Right lobe of liver (tissue), 6 donors: ENCODE data around the gene ALK. TPM values are rescaled to one million over a fixed set of nuclear protein-coding genes. Genes with fewer than 3 reads are reported as not detected.

Source experiments
- ATAC-seq, 4 donors: fragments of 200-7000 bp; cut with Tn5 transposase; one replicate each; pipeline ENCODE4 v1.9.1; 2020; ENCODE audit warnings: mild to moderate bottlenecking in 4 of 4, moderate library complexity in 4 of 4
- DNase-seq, 3 donors: peaks; one replicate each; pipeline ENCODE4 v3.0.0-alpha.2; 2020
- H3K27ac ChIP-seq, 3 donors: fragments of 200-600 bp; one replicate each; pipeline ENCODE4 v1.8.0; 2022
- H3K27me3 ChIP-seq, 2 donors: fragments of 200-600 bp; one replicate each; pipeline ENCODE4 v1.8.0; 2022
- H3K36me3 ChIP-seq, 4 donors: fragments of 200-600 bp; sonication (generic) in 1 of 4; one replicate each; pipeline versions ENCODE4 v1.5.1 to v1.8.0; 2017 to 2022; ENCODE audit warnings: control low read depth in 1 of 4
- H3K4me1 ChIP-seq, 4 donors: fragments of 200-600 bp; sonication (generic) in 1 of 4; one replicate each; pipeline versions ENCODE4 v1.5.1 to v1.8.0; 2017 to 2022; ENCODE audit warnings: control low read depth in 1 of 4
- H3K4me3 ChIP-seq, 3 donors: fragments of 200-600 bp; one replicate each; pipeline ENCODE4 v1.8.0; 2022
- H3K9me3 ChIP-seq, 4 donors: fragments of 200-600 bp; sonication (generic) in 1 of 4; one replicate each; pipeline versions ENCODE4 v1.5.1 to v1.8.0; 2017 to 2022; ENCODE audit warnings: control low read depth in 1 of 4
- POLR2A ChIP-seq: fragments of 450-650 bp; IDR thresholded peaks from one replicate; pipeline ENCODE4 v1.6.1; 2017; ENCODE audit warnings: antibody characterized with exemption, mild to moderate bottlenecking
- WGBS: methylation state at CpG from one replicate; pipeline ENCODE4 v1.1.6; 2018; ENCODE audit warnings: low coverage, low lambda C conversion rate; ENCODE audit not compliant: insufficient coverage; ENCODE audit errors: missing lambda C conversion rate; 5-methylcytosine and 5-hydroxymethylcytosine counted together
- intact Hi-C, 2 donors: fragments of 100-400 bp; cut with DNase I; formaldehyde crosslinking; loops; one replicate each; pipeline versions ENCODE4 v1.11.2 to v1.14.1; 2022
- total RNA-seq, 6 experiments: library from RNA; depleted of rRNA in 2 of 6; stranded (reverse); fragments of >200 nt in 2 of 6; fragmentation: NEBNext Ultra II Directional in 3 of 6; extraction: Animal tissue kit (Norgen Biotek cat#: 25700) in 3 of 6; gene quantifications; one replicate each; pipeline versions ENCODE4 v1.1.0 to v1.2.4, GENCODE V29; 2016 to 2023
- TF ChIP-seq, protein P1 (sequence below), 4 donors: fragments of 200-600 bp in 3 of 4; fragments of 450-650 bp in 1 of 4; IDR thresholded peaks; one replicate each; pipeline versions ENCODE4 v1.5.1 to v1.8.0; 2016 to 2022; ENCODE audit warnings: antibody characterized with exemption in 4 of 4, mild to moderate bottlenecking in 2 of 4
- donor health status: DM: no; HTN: yes; CAD: no.
- donor health status: DM: no; HTN: no; CAD: no.
- donor health status: DM: no; HTN: no; CAD: no.
- donor health status: DM: no; HTN: yes; CAD: no.
- donor health status: DM: no; HTN: yes; CAD: no.

Gene ALK
- total RNA-seq, 6 experiments from 2014 or later: 0.04 to 0.06 TPM; not detected in 4

DNA sequence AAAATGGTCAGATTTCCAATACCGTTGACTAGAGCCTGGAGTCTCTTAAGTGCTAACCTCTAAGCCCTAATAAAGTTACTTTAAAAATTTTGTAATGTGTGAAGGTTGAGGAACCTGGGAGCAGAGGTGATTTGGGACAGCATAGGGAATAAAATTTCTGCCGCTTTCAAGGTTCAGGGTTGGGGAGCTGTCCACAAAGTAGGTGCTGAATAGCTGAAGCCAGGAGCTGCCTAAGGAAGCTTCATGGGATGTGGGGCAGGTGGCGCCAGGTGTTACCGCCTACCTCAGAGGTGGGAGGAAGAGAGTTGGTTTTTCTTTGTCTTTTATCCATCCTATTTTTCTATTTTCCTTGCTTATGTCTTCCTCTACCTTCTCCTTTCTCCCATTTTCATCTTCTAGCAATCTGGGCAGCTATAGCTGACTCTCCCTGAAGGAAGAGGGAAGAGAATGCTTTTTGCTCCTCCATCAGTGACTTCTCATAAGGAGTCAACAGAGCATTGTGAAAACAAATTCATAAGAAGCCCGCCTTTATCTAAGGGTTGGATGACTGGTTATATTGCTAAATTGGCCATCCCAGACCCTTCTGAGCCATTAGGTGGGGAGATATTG, 627.5 kb downstream of the ALK start:
- H3K4me1 ChIP-seq: no peaks in the 10 kb centered on the region
- H3K27me3 ChIP-seq: no peaks in the 10 kb centered on the region
- no peaks in the 10 kb centered on the region for H3K9me3 ChIP-seq
- H3K4me3 ChIP-seq: no peak overlapping the region
- 1% methylated on average over 4 of the region's 5 CpGs for WGBS
- no peak overlapping the region for H3K27ac ChIP-seq
- DNase-seq: no peak
- peak in 3 of 4 donors; percentile 30 to 65 (median 48) for ATAC-seq
- intact Hi-C loops: no loop called here
- no peaks in the 10 kb centered on the region for H3K36me3 ChIP-seq
- TF ChIP-seq POLR2A: no peak
- TF ChIP-seq, protein P1, sequence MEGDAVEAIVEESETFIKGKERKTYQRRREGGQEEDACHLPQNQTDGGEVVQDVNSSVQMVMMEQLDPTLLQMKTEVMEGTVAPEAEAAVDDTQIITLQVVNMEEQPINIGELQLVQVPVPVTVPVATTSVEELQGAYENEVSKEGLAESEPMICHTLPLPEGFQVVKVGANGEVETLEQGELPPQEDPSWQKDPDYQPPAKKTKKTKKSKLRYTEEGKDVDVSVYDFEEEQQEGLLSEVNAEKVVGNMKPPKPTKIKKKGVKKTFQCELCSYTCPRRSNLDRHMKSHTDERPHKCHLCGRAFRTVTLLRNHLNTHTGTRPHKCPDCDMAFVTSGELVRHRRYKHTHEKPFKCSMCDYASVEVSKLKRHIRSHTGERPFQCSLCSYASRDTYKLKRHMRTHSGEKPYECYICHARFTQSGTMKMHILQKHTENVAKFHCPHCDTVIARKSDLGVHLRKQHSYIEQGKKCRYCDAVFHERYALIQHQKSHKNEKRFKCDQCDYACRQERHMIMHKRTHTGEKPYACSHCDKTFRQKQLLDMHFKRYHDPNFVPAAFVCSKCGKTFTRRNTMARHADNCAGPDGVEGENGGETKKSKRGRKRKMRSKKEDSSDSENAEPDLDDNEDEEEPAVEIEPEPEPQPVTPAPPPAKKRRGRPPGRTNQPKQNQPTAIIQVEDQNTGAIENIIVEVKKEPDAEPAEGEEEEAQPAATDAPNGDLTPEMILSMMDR (IDR thresholded peaks at IDR 0.05): no peak

DNA sequence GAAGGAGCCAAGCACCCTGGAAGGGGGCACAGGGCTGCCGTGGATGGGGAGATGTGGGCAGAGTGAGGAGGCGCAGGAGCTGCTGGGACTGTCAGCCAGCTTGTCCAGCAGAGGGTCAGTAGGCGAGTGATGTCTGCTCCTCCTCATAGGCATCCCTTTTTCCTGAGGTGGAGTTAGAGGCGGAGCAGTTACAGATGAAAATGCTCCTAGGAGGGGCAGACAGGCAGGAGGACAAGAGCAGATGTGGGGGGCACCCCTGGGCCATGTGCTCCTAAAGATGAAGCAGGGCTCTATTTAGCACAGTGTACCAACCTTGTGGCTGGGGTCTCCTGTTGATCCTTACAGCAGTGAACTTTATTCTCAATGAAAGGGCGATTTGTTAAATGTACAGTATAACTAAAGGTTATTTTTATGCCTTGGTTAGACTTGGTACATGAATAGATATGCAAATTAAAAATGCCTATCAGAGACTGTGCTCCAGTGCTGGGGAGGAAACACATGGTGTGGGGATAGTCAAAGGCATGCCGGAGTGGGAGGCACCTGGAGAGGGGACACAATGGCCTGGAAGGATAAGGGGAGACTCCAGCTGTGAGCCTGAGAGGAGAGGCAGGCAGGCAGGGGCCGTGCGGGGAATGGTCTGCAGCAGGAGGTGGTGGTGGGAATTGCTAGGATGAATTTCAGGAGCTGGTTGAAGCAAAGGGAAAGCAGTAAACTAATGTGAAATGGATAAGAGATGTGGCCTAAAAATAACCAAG, 630.9 kb downstream of the ALK start:
- Histone ChIP-seq H3K4me1 (no peaks in the 10 kb centered on the region), H3K9me3 (no peaks in the 10 kb centered on the region), H3K36me3 (no peaks in the 10 kb centered on the region), H3K27ac (no peak overlapping the region), H3K27me3 (no peaks in the 10 kb centered on the region), H3K4me3 (no peak overlapping the region)
- ATAC-seq (no peak), DNase-seq (no peak)
- 57% methylated on average over 8 of the region's 8 CpGs for WGBS
- TF ChIP-seq POLR2A: no peak
- TF ChIP-seq, protein P1 (IDR thresholded peaks at IDR 0.05): no peak
- intact Hi-C loops: no loop called here

DNA sequence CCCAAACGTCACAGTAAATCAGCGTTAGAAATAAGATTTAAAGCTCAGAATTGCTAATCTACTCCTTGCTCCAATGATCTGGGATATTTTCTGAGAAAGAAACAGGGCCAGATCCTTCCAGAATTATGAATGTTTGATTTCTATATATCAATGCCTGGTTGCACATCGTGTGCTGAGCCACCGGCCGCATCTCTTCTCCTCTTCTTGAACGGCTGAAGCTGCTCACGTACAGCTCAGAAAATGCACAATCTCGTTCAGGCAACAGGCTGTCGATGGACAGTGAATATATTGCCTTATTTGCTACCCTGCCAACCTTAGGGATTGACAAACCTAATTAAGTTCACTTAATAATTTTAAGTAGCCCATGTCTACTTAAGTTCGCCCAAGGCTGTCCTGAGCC, 636.7 kb downstream of the ALK start:
- intact Hi-C loops: no loop called here
- no peaks in the 10 kb centered on the region for H3K4me1 ChIP-seq
- DNase-seq (no peak), ATAC-seq (no peak)
- H3K4me3 ChIP-seq: no peak overlapping the region
- no peak overlapping the region for H3K27ac ChIP-seq
- no peak for TF ChIP-seq POLR2A
- TF ChIP-seq, protein P1 (IDR thresholded peaks at IDR 0.05): no peak
- no peaks in the 10 kb centered on the region for H3K9me3 ChIP-seq
- no peaks in the 10 kb centered on the region for H3K36me3 ChIP-seq
- 74% methylated on average over 10 of the region's 10 CpGs for WGBS
- H3K27me3 ChIP-seq: no peaks in the 10 kb centered on the region

DNA sequence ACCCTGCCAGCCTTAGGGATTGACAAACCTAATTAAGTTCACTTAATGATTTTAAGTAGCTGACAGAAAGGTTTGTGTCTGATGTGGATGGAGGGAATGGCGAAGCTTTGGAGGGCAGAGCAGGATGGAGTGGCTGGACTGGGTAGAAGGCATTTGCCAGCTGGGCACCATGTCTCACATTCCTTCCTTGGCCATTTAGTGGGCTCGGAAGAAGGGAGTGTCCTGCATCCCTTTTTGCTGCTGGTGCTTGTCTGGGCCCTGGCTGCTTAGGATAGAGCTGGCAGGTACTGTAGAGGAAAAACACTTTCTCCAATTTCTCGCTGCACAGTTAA, 639.5 kb downstream of the ALK start:
- Histone ChIP-seq H3K4me1 (no peaks in the 10 kb centered on the region), H3K36me3 (no peaks in the 10 kb centered on the region), H3K9me3 (no peaks in the 10 kb centered on the region), H3K27me3 (no peaks in the 10 kb centered on the region), H3K27ac (no peak overlapping the region), H3K4me3 (no peak overlapping the region)
- intact Hi-C loops: no loop called here
- 81% methylated on average over 2 of the region's 3 CpGs for WGBS
- ATAC-seq: no peak
- DNase-seq: no peak
- no peak for TF ChIP-seq POLR2A
- TF ChIP-seq, protein P1 (IDR thresholded peaks at IDR 0.05): no peak
